ENCODE results near the gene ZNF629. TPM values are rescaled to one million over a fixed set of nuclear protein-coding genes. Genes with fewer than 3 reads are reported as not detected.
"Not testable (repeated sequence)": the region's sequence is repeated elsewhere in the genome, so short reads cannot be mapped to it uniquely, and the experiment has no call there.

Gene ZNF629
- polyA plus RNA-seq (2012; ENCODE audit: low read depth, missing spikeins) = 1.2 TPM

DNA sequence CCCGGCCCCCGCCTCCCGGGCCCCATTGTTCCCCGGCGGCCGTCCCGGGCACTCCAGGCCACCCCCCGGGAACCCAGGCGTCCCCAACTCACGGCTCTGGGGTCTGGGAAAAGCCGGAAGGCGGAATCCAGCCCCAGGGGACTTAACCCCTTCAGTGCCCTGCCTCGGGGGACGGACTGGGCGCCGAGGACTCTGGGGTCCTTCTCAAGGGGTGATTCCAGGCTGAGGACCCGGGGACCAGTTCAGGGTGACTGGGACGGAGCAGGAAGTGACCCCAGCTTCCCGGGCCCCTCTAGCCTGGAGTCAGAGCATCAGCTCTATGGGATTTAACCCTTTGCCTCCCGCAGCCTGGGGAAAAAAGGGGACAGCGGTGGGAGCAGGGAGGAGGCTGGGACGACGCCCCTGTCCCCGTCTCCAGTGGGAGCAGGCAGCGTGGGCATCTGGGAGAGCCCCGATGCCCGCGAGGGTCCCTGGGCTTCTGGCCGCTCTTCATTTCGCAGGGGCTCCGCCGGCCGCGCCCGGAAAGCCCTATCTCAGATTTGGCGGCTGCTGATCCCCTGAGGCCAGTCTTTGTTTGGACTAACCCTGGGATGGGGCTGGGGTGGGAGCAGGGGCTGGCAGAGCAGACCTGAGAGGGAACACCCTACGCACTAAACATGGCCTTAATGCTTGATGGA lies at the start of gene ZNF629:
ZNF629 (minus strand) TSS at position 270 of the 677 bp plus-strand sequence. CDS start 2,723 bp downstream, outside the sequence.
- TF ChIP-seq POU2F2 (IDR thresholded peaks at IDR 0.05; ENCODE audit: low read depth, low read length) (no peak), POLR2A (IDR thresholded peaks at IDR 0.05; ENCODE audit: low read depth, low read length) (no peak), PAX5 (IDR thresholded peaks at IDR 0.05; ENCODE audit: insufficient read depth, low read length, severe bottlenecking) (no peak), TAF1 (IDR thresholded peaks at IDR 0.05; ENCODE audit: low read depth, low read length) (no peak), SPI1 (IDR thresholded peaks at IDR 0.05; ENCODE audit: low read depth, low read length) (no peak), POLR2AphosphoS5 (IDR thresholded peaks at IDR 0.05; ENCODE audit: low read depth, low read length) (no peak)
- FAIRE-seq = no peak

DNA sequence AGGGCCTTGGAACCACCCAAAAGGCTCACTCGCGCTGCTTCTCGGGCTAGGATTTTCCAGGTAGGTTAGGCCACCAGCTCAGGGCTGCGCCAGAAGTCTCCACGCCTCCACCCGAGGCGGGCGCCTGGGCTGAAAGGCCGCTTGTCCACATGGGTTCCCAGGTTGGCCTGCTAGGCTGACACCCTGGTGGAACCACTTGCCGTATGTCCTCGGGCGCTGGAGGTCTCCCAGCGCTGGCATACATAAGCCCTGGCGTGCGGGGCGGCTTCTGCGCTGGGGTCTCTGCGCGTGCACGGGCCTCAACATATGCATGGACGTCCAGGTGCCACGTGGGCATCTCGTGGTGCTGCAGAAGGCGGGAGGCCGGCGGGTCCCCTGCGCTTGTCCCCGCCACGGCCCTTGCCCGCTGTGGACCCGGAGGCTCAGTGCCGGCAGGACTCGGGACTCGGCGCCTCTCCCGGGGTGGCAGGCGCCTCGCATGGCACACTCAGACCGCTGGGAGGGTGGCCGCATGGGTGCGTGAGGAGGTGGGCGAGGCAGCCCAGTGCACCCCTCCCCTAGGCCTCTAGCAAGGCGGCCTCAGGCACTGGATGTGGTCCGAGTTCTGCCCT lies 47.2 kb upstream of the ZNF629 start:
- no peak for FAIRE-seq
- TF ChIP-seq POLR2A (IDR thresholded peaks at IDR 0.05; ENCODE audit: low read depth, low read length) (no peak), POLR2AphosphoS5 (IDR thresholded peaks at IDR 0.05; ENCODE audit: low read depth, low read length) (no peak), PAX5 (IDR thresholded peaks at IDR 0.05; ENCODE audit: insufficient read depth, low read length, severe bottlenecking) (no peak), POU2F2 (IDR thresholded peaks at IDR 0.05; ENCODE audit: low read depth, low read length) (no peak), TAF1 (IDR thresholded peaks at IDR 0.05; ENCODE audit: low read depth, low read length) (no peak), SPI1 (IDR thresholded peaks at IDR 0.05; ENCODE audit: low read depth, low read length) (no peak)
- no peak for DNase-seq (ENCODE audit: insufficient read length, low spot score)

More for the DNA sequence above, at the start of gene ZNF629:
- peak; percentile 52 for DNase-seq (ENCODE audit: insufficient read length, low spot score)

DNA sequence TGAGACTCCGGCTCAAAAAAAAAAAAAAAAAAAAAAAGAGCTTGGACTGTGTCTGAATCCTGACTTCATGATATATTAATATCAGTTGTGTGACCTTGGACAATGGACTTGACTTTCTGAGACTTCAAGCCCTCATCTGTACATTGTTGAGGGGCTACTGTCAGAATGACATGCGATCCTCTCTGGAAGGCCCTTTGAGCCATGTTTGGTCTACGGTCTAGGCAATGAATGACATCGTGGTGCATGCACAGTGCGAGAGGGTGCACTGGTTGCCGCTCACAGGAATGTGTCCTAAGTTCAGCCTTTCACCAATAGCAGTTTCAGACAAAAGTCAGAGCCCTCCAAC lies 43.0 kb upstream of the ZNF629 start:
- FAIRE-seq (no peak), DNase-seq (ENCODE audit: insufficient read length, low spot score) (no peak)
- TF ChIP-seq POLR2A (IDR thresholded peaks at IDR 0.05; ENCODE audit: low read depth, low read length) = no peak
- TF ChIP-seq POLR2AphosphoS5 (IDR thresholded peaks at IDR 0.05; ENCODE audit: low read depth, low read length) = no peak
- no peak for TF ChIP-seq POU2F2 (IDR thresholded peaks at IDR 0.05; ENCODE audit: low read depth, low read length)
- TF ChIP-seq PAX5 (IDR thresholded peaks at IDR 0.05; ENCODE audit: insufficient read depth, low read length, severe bottlenecking) = no peak
- TF ChIP-seq TAF1 (IDR thresholded peaks at IDR 0.05; ENCODE audit: low read depth, low read length) = no peak
- TF ChIP-seq SPI1 (IDR thresholded peaks at IDR 0.05; ENCODE audit: low read depth, low read length) = no peak

DNA sequence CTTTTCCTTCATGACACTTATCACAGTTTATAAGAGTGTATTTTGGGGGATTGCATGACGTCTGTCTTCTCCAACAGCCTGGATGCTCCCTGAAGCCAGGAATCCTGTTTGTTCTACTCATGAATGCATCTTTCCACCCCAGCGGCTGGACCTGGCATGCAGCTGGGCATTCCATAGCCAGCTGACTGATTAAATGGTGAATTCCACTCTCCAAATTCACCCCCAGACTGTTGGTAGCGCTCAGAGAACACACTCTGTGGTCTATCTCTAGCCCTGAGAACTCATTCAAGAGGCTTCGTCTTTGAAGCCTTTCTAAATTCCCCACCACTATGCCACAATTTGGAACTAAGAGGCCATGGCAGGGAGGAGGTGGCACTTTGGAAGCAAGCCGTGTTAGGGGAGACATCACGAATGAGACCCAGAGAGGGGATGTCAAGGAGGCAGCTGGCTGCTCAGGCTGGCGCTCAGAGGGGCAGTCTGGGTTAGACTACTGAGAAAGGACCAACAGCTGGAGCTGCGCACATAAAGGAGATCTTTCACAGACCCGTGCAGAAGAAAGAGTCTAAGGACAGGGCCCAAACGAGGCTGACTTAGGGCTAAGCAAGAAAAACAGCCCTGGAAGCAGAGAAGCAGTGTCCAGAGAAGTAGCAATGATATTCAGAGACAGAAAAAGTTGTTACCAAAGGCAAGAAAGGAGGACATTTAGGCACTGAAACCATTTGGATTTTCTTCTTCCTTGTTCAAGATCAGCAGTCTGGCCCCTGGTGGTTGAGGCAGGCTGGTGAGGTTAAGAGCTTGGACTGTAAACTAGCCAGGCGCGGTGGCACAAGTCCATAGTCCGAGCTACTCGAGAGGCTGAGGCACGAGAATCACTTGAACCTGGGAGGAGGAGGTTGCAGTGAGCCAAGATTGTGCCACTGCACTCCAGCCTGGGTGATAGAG lies 42.4 kb upstream of the ZNF629 start:
- no peak for FAIRE-seq
- TF ChIP-seq PAX5 (IDR thresholded peaks at IDR 0.05; ENCODE audit: insufficient read depth, low read length, severe bottlenecking) (no peak), POLR2A (IDR thresholded peaks at IDR 0.05; ENCODE audit: low read depth, low read length) (no peak), POLR2AphosphoS5 (IDR thresholded peaks at IDR 0.05; ENCODE audit: low read depth, low read length) (no peak), TAF1 (IDR thresholded peaks at IDR 0.05; ENCODE audit: low read depth, low read length) (no peak), POU2F2 (IDR thresholded peaks at IDR 0.05; ENCODE audit: low read depth, low read length) (no peak), SPI1 (IDR thresholded peaks at IDR 0.05; ENCODE audit: low read depth, low read length) (no peak)
- no peak for DNase-seq (ENCODE audit: insufficient read length, low spot score)

DNA sequence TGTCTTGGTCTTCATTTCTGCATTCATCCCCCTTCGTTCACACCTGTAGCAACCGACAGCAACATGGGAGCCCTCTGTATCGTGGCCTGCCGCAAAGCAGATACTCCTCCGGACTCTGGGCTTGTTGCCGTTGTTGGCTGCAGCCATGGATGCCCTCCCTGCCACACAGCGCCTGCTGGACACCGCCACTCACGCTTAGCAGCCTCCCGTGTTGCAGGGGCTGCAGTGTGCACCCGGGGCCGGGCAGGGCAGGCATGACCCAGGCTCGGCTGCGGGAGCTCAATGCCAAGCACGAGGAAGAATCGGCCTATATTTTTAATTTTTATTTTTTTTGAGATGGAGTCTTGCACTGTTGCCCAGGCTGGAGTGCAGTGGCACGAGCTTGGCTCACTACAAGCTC lies 34.9 kb upstream of the ZNF629 start:
- TF ChIP-seq POLR2A (IDR thresholded peaks at IDR 0.05; ENCODE audit: low read depth, low read length) = no peak
- no peak for TF ChIP-seq TAF1 (IDR thresholded peaks at IDR 0.05; ENCODE audit: low read depth, low read length)
- no peak for TF ChIP-seq SPI1 (IDR thresholded peaks at IDR 0.05; ENCODE audit: low read depth, low read length)
- TF ChIP-seq POLR2AphosphoS5 (IDR thresholded peaks at IDR 0.05; ENCODE audit: low read depth, low read length) = no peak
- no peak for TF ChIP-seq POU2F2 (IDR thresholded peaks at IDR 0.05; ENCODE audit: low read depth, low read length)
- TF ChIP-seq PAX5 (IDR thresholded peaks at IDR 0.05; ENCODE audit: insufficient read depth, low read length, severe bottlenecking) = no peak
- no peak for FAIRE-seq

DNA sequence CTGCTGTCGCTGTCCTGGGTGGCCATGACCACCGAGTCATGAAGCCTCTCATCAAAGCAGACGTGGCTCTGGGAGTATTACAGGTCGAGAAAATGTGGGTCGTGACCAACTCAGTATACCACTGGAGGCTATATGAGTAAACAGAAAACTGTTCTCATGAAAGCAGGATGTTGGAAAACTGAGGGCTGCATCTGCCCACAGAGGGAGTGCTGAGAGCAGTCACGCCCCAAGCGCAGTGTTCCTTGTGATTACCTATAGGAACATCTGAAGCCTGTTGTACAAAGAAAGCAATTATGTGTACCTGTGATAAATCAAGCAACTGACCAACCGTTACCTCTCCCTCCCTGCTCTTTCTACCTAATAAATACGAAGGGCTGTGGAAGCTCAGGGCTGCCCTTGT lies 34.4 kb upstream of the ZNF629 start:
- FAIRE-seq; DNase-seq (ENCODE audit: insufficient read length, low spot score): not testable (repeated sequence)

More for the DNA sequence above, 34.9 kb upstream of the ZNF629 start:
- DNase-seq (ENCODE audit: insufficient read length, low spot score) = no peak

DNA sequence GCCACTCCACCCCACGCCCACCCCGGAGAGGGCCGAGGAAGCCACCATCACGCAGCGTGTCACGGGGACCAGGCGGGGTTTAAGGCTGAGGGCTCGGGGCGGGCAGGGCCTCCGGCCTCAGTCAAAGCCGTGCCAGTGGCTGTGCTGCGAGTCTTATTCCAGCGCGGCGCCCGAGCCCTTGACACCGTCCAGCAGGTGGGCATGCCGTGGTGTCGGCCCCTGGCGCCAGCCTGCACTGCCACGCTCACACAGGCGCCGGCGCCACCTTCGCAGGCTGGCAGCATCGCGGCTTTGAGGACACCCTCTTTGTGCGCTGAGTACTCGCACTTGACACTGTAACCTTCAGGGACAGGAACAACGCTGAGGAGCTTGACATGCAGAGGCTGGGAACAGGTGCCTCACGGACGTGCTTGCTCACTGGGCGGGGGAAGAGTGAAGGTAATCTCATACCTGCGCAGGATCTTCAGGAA lies 34.0 kb upstream of the ZNF629 start:
- DNase-seq (ENCODE audit: insufficient read length, low spot score) (no peak), FAIRE-seq (no peak)
- TF ChIP-seq TAF1 (IDR thresholded peaks at IDR 0.05; ENCODE audit: low read depth, low read length) (no peak), SPI1 (IDR thresholded peaks at IDR 0.05; ENCODE audit: low read depth, low read length) (no peak), POLR2AphosphoS5 (IDR thresholded peaks at IDR 0.05; ENCODE audit: low read depth, low read length) (no peak), POU2F2 (IDR thresholded peaks at IDR 0.05; ENCODE audit: low read depth, low read length) (no peak), POLR2A (IDR thresholded peaks at IDR 0.05; ENCODE audit: low read depth, low read length) (no peak), PAX5 (IDR thresholded peaks at IDR 0.05; ENCODE audit: insufficient read depth, low read length, severe bottlenecking) (no peak)

DNA sequence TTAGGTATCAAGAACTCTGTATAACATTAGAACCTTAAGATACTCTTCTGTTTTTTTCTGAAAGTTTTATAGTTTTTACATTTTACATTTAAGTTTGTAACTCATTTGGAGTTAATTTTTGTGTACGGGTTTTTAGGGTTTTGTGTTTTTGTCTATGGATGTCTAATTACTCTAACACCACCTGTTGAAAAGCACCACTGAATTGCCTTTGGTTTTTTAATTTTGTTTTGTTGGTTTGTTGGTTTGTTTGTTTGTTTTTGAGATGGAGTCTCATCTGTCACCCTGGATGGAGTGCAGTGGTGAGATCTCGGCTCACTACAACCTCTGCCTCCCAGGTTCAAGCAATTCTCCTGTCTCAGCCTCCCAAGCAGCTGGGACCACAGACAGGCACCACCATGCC lies 29.8 kb upstream of the ZNF629 start:
- TF ChIP-seq PAX5 (IDR thresholded peaks at IDR 0.05; ENCODE audit: insufficient read depth, low read length, severe bottlenecking) (no peak), POU2F2 (IDR thresholded peaks at IDR 0.05; ENCODE audit: low read depth, low read length) (no peak), TAF1 (IDR thresholded peaks at IDR 0.05; ENCODE audit: low read depth, low read length) (no peak), SPI1 (IDR thresholded peaks at IDR 0.05; ENCODE audit: low read depth, low read length) (no peak)
- no peak for FAIRE-seq
- DNase-seq (ENCODE audit: insufficient read length, low spot score) = no peak

DNA sequence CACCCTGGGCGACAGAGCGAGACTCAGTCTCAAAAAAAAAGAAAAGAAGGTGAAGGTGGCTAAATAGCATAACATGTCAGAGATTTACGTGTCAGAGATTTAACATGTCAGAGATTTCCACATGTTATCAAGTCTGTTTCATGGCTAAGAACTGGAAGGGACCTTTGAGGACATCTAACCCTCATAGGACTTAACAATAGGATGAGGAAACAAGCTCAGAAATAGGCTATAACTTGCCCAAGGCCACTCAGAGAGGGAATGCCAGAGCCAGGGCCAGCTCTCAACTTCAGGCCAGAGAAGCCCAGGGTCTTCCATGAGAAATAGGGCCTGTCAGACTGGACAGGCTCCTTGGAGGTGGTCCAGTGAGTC lies 26.8 kb upstream of the ZNF629 start:
- no peak for FAIRE-seq
- no peak for DNase-seq (ENCODE audit: insufficient read length, low spot score)
- TF ChIP-seq POLR2AphosphoS5 (IDR thresholded peaks at IDR 0.05; ENCODE audit: low read depth, low read length) = no peak
- no peak for TF ChIP-seq PAX5 (IDR thresholded peaks at IDR 0.05; ENCODE audit: insufficient read depth, low read length, severe bottlenecking)
- no peak for TF ChIP-seq TAF1 (IDR thresholded peaks at IDR 0.05; ENCODE audit: low read depth, low read length)
- TF ChIP-seq POLR2A (IDR thresholded peaks at IDR 0.05; ENCODE audit: low read depth, low read length) = no peak
- TF ChIP-seq POU2F2 (IDR thresholded peaks at IDR 0.05; ENCODE audit: low read depth, low read length) = no peak
- no peak for TF ChIP-seq SPI1 (IDR thresholded peaks at IDR 0.05; ENCODE audit: low read depth, low read length)

DNA sequence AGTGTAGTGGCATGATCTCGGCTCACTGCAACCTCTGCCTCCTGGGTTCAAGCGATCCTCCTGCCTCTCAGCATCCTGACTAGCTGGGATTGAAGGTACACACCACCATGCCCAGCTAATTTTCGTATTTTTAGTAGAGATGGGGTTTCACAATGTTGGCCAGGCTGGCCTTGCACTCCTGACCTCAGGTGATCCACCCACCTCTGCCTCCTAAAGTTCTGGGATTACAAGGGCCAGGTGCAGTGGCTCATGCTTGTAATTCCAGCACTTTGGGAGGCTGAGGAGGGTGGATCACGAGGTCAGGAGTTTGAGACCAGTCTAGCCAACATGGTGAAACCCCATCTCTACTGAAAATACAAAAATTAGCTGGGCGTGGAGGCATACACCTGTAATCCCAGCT lies 22.7 kb upstream of the ZNF629 start:
- FAIRE-seq; DNase-seq (ENCODE audit: insufficient read length, low spot score): not testable (repeated sequence)

DNA sequence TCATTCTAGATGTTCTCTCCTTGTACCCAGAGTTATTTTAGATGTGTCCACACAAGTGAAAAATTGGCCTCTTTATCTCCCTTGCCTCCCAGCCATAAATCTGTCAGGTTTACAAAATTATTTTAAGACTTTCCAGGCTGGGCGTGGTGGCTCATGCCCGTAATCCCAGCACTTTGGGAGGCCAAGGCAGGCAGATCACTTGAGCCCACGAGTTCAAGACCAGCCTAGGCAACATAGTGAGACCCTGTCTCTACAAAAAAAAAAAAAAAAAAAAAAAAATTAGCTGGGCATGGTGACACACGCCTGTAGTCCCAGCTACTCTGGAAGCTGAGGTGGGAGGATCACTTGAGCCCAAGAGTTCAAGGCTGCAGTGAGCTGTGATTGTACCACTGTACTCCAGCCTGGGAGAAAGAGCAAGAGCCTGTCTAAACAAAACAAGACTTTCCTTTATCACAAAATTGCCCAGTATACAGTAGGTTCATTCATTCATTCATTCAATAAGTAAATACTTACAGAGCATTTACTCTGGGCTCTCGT lies 22.0 kb upstream of the ZNF629 start:
- DNase-seq (ENCODE audit: insufficient read length, low spot score); FAIRE-seq: not testable (repeated sequence)
